CD4-positive, alpha-beta T cell treated with Interleukin-15 for 1 hour (primary cell): ENCODE data around the gene FYB1.
"Not testable (repeated sequence)": the region's sequence is repeated elsewhere in the genome, so short reads cannot be mapped to it uniquely, and the experiment has no call there.

Experiments used
- DNase-seq: peaks from one replicate; pipeline ENCODE4 v3.0.0-alpha.2; 2020

The FYB1 gene

GRCh38 chr5:39186722-39187539 lies 32.4 kb downstream of the FYB1 start:
- no peak for DNase-seq

- no peak for DNase-seq
These were observed 33.1 kb downstream of the FYB1 start for GRCh38 chr5:39186289-39186688.

DNA sequence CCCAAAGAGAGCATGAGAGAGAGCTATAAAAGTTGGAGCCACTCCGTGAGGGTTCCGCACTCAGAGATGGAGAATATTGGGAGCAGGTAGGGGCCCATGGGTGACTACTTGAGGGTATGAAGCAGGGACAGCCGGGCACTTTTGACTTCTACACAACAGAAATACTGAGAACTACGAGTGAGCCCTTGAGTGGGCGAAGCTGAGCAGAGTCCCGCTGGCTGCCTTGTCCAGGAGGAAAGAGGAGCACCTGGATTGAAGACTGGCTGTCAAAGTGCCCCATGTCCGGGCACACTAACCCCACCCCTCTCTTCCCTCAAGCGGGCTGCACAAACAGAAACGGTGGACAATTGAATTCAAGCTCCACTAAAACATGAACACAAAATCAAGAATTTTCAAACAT lies 33.6 kb downstream of the FYB1 start:
- DNase-seq, result no peak

DNA sequence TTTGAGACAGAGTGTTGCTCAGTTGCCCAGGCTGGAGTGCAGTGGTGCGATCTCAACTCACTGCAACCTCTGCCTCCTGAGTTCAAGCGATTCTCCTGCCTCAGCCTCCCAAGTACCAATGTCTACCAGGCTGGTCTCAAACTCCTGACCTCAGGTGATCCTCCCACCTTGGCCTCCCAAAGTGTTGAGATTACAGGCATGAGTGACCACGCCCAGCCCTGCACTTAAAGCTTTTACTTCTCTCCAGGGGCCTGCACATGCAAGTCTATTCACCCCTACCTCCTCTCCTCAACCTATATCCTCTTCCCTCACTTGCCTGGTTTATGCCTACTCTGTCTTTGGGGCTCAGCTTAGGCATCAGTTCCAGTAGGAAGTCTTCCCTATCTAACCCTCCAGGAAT lies 39.8 kb downstream of the FYB1 start:
- DNase-seq, result not testable (repeated sequence)

- no peak for DNase-seq
These were observed 40.5 kb downstream of the FYB1 start for GRCh38 chr5:39178861-39179260.

- no peak for DNase-seq
These were observed 41.2 kb downstream of the FYB1 start for GRCh38 chr5:39178171-39178570.

GRCh38 chr5:39177631-39177964 lies 41.8 kb downstream of the FYB1 start:
- no peak for DNase-seq

GRCh38 chr5:39176759-39177630 lies 42.4 kb downstream of the FYB1 start:
- no peak for DNase-seq

- DNase-seq, result no peak
These were observed 43.9 kb downstream of the FYB1 start for GRCh38 chr5:39175273-39175955.

DNA sequence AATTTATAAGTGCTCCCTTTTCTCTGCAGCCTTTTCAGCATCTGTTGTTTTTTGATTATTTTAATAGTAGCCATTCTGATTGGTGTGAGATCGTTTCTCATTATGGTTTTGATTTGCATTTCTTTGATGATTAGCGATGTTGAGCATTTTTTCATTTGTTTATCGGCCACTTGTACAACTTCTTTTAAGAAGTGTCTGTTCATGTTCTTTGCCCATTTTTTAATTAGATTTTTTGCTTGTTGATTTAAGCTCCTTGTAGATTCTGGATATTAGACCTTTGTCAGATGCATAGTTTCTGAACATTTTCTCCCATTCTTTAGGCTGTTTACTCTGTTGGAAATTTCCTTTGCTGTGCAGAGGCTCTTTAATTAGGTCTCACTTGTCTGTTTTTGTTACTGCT lies 46.3 kb downstream of the FYB1 start:
- DNase-seq, result no peak

- DNase-seq, result no peak
These were observed 46.8 kb downstream of the FYB1 start for GRCh38 chr5:39172593-39172992.

GRCh38 chr5:39171647-39172046 lies 47.7 kb downstream of the FYB1 start:
- no peak for DNase-seq

DNA sequence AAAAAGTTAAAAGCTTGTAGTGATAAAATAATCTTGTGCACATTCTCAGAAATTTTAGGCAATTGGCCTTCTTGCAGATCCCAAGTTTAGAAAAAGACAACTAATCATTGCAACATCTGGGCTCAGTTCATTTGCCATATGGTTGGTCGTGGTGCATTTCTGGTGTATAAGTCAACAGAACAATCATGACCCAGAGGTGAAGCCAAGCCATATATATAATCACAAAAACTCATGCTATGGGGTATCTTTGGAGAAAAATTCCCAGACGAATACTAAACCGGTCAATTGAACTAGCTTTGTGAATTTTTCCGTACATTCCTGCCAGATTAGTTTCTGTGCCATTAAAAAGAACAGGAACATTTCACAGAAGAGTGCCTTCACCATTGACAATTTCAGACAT lies 50.3 kb downstream of the FYB1 start:
- no peak for DNase-seq

GRCh38 chr5:39167972-39168342 lies 51.4 kb downstream of the FYB1 start:
- no peak for DNase-seq

GRCh38 chr5:39167141-39167971 lies 52.0 kb downstream of the FYB1 start:
- DNase-seq, result no peak

GRCh38 chr5:39164529-39165402 lies 54.6 kb downstream of the FYB1 start:
- no peak for DNase-seq

GRCh38 chr5:39164016-39164415 lies 55.3 kb downstream of the FYB1 start:
- peak; percentile 39 for DNase-seq

DNA sequence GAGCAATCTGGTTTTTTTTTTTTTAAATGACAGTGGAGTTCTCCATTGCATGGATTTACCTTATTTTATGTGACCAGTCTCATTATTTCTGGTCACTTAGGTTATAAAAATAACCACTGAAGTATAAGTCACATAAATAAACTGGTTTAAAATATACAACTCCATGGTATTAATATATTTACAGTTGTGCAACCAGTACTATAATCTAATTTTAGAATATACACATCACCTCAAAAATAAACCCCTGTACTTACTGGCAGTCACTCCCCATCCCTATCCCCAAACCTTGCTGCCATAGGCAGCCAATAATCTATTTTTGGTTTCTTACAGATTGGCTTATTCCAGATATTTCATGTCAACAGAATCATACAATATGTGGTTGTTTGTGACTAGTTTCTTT lies 57.8 kb downstream of the FYB1 start:
- DNase-seq, result no peak

GRCh38 chr5:39160576-39161213 lies 58.7 kb downstream of the FYB1 start:
- no peak for DNase-seq

GRCh38 chr5:39159811-39160490 lies 59.4 kb downstream of the FYB1 start:
- no peak for DNase-seq

GRCh38 chr5:39158786-39159185 lies 60.6 kb downstream of the FYB1 start:
- DNase-seq, result no peak
